Measurements from ENCODE around the gene FBXO31. TPM values are rescaled to one million over a fixed set of nuclear protein-coding genes. Genes with fewer than 3 reads are reported as not detected.

FBXO31 gene
- total RNA-seq, 2 donors from 2014 or later = 57.9 to 161 TPM

DNA sequence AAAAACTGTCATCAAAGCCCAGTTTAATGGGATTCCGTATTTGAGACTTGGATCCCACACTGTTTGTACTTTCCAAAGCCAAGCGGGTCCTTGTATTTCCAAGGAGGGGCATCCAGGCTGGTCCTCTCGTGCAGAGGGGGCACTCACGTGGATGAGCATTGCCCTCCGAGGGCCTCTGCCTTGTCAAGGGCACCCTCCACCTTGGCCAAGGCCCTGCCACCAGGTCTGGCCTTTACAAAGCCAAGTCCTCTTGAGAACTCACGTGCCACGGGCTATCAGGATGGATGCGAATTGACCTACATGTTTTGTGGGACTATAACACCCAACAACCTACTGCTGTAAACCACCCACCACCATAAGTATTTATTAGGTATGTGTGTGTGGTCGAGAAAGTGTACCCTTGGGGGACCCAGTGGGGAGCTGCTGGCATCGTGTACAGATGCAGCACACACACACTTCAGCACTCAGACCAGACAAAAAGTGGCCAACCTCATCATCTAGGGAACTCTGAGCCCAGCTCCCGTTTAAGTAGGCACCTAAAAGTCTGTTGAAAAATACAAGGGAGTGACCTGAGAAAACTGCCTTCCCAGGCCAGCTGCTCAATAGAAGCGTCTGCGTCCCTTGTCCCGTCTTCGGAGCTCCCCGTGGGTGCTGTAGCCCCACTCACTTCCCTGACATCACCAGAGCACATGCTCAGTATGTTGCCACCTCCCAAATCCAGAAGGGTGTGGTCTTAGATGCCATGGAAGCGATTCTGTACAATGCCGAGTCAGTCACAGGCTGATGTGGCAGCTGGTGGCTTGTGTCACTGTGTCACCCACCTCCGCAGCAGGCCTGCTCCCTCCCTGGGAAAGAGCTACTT is 21.4 kb upstream of the FBXO31 start:
- ATAC-seq (ENCODE audit: insufficient number of reproducible peaks, low FRiP score, low read depth) = no peak
- peaks cover 53% of the 10 kb centered on the region for H3K36me3 ChIP-seq
- H3K4me3 ChIP-seq = no peak overlapping the region
- H3K9me3 ChIP-seq = no peaks in the 10 kb centered on the region
- TF ChIP-seq, protein P1, sequence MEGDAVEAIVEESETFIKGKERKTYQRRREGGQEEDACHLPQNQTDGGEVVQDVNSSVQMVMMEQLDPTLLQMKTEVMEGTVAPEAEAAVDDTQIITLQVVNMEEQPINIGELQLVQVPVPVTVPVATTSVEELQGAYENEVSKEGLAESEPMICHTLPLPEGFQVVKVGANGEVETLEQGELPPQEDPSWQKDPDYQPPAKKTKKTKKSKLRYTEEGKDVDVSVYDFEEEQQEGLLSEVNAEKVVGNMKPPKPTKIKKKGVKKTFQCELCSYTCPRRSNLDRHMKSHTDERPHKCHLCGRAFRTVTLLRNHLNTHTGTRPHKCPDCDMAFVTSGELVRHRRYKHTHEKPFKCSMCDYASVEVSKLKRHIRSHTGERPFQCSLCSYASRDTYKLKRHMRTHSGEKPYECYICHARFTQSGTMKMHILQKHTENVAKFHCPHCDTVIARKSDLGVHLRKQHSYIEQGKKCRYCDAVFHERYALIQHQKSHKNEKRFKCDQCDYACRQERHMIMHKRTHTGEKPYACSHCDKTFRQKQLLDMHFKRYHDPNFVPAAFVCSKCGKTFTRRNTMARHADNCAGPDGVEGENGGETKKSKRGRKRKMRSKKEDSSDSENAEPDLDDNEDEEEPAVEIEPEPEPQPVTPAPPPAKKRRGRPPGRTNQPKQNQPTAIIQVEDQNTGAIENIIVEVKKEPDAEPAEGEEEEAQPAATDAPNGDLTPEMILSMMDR (IDR thresholded peaks at IDR 0.05) = no peak
- no peaks in the 10 kb centered on the region for H3K27me3 ChIP-seq (replicated peaks; ENCODE audit: insufficient read depth)
- no peak for DNase-seq (ENCODE audit: low spot score)
- H3K4me1 ChIP-seq (ENCODE audit: control insufficient read depth in 1 of 2, low read depth in 2 of 2) = no peaks in the 10 kb centered on the region
- H3K27ac ChIP-seq = no peak overlapping the region

DNA sequence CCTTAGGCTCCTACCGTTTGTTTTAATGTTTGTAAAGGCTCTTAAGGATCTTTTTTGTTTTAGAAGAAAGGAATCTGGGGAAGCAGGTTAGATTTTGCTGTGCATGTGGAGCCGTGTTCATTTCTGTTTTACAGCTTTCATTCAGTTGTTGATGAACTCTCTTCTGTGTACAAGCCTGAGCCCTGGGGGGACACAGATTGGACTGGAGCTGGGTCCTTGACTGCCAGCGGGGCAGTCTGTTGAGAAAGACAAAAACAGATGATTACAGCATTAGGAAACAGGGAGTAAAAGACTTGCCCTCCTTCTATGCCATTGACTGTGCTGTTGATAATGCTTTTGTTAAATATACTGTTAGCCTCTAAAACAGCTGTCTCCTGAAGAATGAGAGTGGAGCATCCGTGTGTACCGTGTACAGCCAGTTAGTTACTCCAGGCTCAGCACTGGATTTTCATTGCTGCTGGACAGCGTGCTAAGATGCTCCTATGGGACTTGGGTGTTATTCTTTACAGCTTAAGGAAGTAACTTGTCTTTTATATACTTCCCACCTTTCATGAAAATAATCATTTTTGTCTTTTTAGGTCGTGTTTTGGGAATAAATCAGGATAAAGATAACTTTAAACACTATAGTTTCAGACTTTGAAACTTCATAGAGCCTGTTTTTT is 11.7 kb upstream of the FBXO31 start:
- no peak overlapping the region for H3K4me3 ChIP-seq
- peaks cover 11% of the 10 kb centered on the region for H3K36me3 ChIP-seq
- TF ChIP-seq, protein P1 (IDR thresholded peaks at IDR 0.05) = no peak
- H3K27ac ChIP-seq = no peak overlapping the region
- no peaks in the 10 kb centered on the region for H3K9me3 ChIP-seq
- no peak for DNase-seq (ENCODE audit: low spot score)
- ATAC-seq (ENCODE audit: insufficient number of reproducible peaks, low FRiP score, low read depth) = no peak
- H3K27me3 ChIP-seq (replicated peaks; ENCODE audit: insufficient read depth) = no peaks in the 10 kb centered on the region
- H3K4me1 ChIP-seq (ENCODE audit: control insufficient read depth in 1 of 2, low read depth in 2 of 2) = peaks cover 19 to 29% of the 10 kb centered on the region in 2 donors

DNA sequence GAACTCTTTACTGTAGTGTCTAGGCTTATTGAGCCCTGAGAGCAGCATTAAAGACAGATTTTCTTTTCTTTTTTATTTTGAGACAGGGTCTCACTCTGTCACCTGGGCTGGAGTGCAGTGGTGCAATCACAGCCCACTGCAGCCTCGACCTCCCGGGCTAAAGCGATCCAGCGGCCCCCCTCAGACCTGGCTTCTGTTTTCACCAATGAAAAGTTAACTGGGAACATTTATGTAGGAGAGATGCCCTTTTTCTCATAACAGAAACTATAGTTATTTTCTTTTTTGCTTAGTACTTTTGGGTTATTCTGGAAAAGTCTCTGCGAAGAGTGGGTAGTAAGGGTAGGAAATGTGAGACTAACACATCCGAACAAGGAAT is 10.1 kb upstream of the FBXO31 start:
- Histone ChIP-seq H3K9me3 (no peaks in the 10 kb centered on the region), H3K4me3 (peak overlapping the region; percentile 91), H3K27ac (peak overlapping the region in 1 of 2 donors; percentile 98), H3K27me3 (replicated peaks; ENCODE audit: insufficient read depth) (no peaks in the 10 kb centered on the region), H3K4me1 (ENCODE audit: control insufficient read depth in 1 of 2, low read depth in 2 of 2) (peaks cover 19 to 29% of the 10 kb centered on the region in 2 donors), H3K36me3 (peaks cover under 1% of the 10 kb centered on the region)
- ATAC-seq (ENCODE audit: insufficient number of reproducible peaks, low FRiP score, low read depth) = no peak
- no peak for DNase-seq (ENCODE audit: low spot score)
- TF ChIP-seq, protein P1 (IDR thresholded peaks at IDR 0.05) = no peak

DNA sequence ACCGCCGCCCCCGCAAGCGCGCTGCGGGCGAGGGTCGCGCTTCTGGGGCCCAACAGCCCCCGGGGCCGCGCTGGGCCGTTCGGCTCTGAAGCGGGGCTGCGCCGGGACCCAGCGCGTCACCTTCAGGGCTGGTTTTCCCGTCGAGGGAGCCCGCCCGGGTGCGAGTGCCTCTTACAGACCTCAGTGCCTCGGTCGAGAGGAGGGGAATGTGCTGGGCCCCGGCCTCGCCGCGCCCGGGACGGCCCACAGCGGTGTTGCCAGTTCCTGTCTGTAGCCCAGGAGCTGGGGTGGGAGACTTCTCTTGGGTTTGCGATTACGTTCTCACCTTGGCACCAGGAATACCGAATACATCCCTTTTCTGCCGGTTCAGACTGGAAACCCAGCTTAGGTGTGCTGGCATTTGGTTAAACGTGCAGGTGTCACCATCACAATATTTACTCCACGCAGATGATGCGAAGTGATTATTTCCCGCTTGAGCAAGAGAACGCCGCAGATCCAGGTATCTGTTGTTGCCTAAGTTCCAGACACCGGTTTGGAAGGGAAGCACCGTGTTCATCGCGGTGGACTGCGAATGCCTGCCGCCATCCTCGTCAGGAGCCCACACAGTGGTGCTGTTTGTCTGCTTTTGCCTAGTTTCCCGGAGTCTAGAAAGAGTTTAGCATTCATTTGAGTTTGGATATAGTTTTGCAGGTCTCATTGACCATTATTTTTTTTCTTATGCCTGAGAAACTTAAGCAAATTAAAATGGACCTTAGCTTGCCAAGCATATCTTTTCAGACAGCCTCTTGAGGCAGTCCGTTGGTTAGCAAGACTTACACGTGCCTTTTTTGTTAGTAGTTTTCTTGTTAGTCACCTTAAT is 9.5 kb upstream of the FBXO31 start:
- ATAC-seq (ENCODE audit: insufficient number of reproducible peaks, low FRiP score, low read depth) (no peak), DNase-seq (ENCODE audit: low spot score) (no peak)
- H3K9me3 ChIP-seq = no peaks in the 10 kb centered on the region
- H3K27ac ChIP-seq = peak overlapping the region; percentile 84 to 98
- H3K4me1 ChIP-seq (ENCODE audit: control insufficient read depth in 1 of 2, low read depth in 2 of 2) = peaks cover 19 to 30% of the 10 kb centered on the region in 2 donors
- TF ChIP-seq, protein P1 (IDR thresholded peaks at IDR 0.05) = peak; percentile 18
- no peaks in the 10 kb centered on the region for H3K27me3 ChIP-seq (replicated peaks; ENCODE audit: insufficient read depth)
- H3K4me3 ChIP-seq = peak overlapping the region; percentile 91
- H3K36me3 ChIP-seq = no peaks in the 10 kb centered on the region

All from thoracic aorta (tissue), 2 donors.